ENCODE measurements around the gene FASTKD1. TPM values are rescaled to one million over a fixed set of nuclear protein-coding genes. Genes with fewer than 3 reads are reported as not detected.
A peak's percentile ranks its signal among the peaks of the same experiment; 100 is the strongest.
"Not testable (repeated sequence)": the region's sequence is repeated elsewhere in the genome, so short reads cannot be mapped to it uniquely, and the experiment has no call there.

The FASTKD1 gene, protein sequence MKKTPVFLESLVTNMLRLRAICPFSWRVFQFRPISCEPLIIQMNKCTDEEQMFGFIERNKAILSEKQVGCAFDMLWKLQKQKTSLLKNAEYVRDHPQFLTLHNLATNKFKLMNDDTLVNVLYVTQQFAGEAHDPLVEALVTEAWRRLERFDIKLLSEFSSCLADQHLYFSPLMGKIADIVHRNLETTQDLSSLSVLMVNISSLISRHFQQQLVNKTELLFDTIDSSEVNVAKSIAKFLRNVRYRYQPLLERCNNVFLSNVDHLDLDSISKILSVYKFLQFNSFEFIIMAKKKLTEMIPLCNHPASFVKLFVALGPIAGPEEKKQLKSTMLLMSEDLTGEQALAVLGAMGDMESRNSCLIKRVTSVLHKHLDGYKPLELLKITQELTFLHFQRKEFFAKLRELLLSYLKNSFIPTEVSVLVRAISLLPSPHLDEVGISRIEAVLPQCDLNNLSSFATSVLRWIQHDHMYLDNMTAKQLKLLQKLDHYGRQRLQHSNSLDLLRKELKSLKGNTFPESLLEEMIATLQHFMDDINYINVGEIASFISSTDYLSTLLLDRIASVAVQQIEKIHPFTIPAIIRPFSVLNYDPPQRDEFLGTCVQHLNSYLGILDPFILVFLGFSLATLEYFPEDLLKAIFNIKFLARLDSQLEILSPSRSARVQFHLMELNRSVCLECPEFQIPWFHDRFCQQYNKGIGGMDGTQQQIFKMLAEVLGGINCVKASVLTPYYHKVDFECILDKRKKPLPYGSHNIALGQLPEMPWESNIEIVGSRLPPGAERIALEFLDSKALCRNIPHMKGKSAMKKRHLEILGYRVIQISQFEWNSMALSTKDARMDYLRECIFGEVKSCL
- 30.0 TPM for polyA plus RNA-seq (ENCODE audit: insufficient read length)

DNA sequence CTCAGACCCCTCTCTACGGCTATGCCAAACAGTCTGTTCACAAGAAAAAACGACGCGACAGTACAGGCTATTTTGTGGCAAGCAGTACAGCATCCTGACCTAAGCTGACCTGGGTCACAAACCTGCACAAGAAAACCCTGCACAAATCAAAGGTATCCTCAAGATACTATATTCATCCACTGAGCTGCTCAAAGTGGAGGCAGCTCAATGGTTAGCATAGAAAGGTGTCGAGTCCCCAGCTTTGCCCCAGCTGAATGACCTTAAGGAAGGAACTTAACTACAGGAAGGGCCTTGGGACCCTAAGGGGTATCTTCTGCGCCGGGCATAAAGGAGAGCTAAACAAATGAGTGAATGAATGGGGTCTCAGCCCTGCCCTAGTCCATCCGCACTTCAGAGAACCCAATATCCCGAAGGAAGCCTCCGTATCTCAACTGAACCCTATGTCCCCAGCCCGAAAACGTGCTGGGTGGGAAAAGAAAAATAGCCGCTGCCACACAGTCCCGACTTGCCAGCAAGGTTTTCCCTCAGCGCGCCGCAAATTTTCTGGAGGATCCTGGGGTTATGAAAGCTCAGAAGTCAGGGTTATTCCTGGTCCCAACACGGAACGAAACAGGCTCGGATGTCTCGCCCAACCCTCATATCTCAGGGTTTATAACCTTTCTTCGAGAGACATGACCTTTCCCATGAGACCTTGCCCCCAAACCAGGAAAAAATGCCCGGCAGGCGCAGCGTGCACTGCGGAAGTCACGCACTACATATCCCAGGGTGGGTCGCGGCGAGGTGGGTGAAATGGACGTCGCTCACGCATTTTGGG, at the start of gene FASTKD1:
TSS of gene FASTKD1 (minus strand) at position 706 of the 814 bp plus-strand sequence. CDS start 1,836 bp downstream, outside the sequence.
- peak; percentile 81 for DNase-seq (ENCODE audit: low read depth)

DNA sequence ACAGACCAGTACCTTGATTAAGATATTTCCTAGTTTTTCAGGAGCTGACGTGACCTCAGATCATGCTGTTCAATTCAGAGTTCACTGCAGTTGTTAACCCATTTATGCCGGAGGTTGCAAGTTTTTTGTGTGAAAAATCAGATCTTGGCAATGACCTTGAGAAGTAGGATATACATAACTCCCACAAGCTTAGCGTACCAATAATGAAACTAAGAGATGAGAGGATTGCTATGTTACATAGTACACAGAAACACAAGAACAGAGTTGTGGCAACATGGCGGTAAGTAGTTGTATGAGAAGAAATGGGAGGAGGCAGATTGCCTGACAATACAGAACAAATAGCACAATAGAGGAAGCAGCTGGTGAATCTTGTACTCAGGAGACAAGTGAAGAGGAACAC, 49.6 kb upstream of the FASTKD1 start:
- DNase-seq (ENCODE audit: low read depth), result no peak

DNA sequence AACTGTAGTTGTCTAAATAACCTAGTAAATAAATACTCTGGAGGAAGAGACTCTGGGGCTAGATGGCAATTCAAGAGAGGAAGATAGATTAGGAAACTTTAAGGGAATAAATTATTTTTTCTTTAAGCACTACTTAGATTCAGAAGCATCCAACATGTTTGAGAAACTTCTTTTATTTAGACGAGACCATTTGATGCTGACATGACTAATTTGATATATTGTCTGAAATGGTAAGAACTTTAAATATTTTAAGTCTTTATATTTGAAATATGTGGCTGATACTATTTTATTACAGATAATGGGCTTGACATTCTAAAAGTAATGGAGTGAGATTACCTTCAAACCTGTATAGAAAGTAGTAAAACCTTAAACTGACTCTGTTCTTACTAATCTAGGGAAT, 46.8 kb upstream of the FASTKD1 start:
- DNase-seq (ENCODE audit: low read depth), result no peak

DNA sequence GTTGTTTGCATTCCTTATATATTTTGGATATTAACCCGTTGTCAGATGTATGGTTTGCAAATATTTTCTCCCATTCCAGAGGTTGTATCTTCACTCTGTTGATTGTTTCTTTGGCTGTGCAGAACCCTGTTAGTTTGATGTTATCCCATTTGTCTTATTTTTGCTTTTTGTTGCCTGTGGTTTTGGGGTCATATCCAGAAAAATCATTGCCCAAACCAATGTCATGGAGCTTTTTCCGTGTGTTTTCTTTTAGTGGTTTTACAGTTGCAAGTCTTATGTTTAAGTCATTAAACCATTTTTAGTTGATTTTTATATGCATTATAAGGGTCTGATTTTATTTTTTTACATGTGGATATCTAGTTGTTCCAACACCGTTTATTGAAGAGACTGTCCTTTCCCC, 46.3 kb upstream of the FASTKD1 start:
- no peak for DNase-seq (ENCODE audit: low read depth)

DNA sequence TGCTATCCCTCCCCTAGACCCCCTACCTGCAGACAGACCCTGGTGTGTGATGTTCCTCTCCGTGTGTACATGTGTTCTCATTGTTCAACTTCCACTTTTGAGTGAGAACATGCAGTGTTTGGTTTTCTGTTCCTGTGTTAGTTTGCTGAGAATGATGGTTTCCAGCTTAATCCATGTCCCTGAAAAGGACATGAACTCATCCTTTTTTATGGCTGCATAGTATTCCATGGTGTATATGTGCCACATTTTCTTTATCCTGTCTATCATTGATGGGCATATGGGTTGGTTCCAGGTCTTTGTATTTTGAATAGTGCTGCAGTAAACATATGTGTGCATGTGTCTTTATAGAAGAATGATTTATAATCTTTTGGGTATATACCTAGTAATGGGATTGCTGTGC, 42.3 kb upstream of the FASTKD1 start:
- not testable (repeated sequence) for DNase-seq (ENCODE audit: low read depth)

DNA sequence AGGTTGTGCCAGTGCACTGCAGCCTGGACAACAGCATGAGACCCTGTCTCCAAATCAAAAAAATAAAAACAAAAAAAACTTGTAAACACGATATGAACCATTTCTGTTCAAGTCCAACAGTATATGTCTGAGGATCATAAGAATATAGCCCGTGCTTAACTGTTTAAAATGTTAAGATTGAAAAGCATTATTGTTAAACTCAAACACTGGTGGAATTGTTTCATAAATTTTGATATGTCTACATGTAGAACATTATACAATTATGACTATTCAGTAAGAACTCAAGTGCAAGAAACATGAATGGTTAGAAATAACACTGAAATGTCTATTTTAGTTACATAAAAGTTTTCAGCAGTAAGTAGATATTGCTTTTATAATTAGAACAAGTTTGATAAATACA, 40.2 kb upstream of the FASTKD1 start:
- no peak for DNase-seq (ENCODE audit: low read depth)

DNA sequence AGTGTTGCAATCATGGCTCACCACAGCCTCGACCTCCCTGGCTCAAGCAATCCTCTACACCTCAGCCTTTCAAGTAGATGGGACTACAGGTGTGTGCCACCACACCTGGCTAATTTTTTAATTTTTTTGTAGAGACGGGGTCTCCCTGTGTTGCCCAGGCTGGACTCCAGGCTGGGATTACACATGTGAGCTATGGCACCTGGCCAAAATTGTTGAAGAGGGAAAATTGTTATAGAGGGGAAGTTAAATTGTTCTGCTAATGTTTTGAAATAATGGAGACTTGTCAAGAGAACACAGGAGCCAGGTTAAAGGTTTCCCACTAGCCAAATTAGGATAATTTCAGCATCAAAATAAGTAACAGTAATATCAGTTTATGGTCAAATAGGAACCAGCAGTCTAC, 35.6 kb upstream of the FASTKD1 start:
- no peak for DNase-seq (ENCODE audit: low read depth)

DNA sequence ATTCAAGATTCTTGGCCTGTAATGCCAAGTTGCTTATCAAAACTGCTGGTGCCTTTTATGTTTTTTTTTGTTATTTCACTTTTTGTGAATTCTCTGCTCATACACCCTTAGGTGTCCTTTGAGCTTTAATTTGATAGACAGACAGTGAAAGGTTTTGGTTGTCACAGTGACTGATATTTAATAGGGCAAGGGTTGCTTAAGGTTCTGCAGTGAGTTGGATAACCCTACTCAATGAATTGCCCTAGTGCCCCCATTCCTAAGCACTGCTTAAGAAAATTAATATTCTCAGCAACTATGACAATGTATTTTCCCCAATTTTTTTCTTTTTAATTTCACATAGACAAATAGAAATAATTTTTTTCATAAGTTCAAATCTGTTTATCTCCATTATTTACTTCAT, 25.9 kb upstream of the FASTKD1 start:
- DNase-seq (ENCODE audit: low read depth), result no peak

DNA sequence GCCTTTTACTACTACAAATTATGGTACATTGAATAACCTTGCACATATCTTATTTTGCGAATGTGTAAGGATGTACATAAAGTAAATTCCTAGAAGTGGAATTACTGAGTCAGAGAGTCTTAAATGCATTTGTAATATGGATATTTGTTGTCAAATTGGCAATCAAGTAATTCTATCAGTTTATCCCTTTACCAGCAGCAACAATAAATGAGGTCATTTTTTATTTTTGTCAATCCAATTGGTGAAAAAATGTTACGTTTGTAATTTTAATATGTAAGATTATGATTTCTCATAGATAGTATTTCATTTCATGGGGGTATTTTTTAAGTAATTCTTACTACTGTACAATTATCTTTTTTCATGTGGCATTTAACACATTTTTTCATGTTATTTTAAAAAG, 25.3 kb upstream of the FASTKD1 start:
- no peak for DNase-seq (ENCODE audit: low read depth)

DNA sequence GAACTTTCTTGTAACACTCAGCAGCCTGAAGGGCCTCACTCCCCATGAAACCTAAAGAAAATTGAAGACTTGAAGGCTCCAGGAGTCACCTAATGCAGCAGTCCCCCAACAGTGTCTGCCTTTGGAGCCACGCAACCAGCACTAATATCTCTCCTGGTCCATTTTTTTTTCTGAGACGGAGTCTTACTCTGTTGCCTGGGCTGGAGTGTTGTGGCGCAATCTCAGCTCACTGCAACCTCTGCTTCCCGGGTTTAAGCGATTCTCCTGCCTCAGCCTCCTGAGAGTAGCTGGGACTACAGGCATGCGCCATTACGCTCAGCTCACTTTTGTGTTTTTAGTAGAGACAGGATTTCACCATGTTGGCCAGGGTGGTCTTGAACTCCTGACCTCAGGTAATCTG, 22.9 kb upstream of the FASTKD1 start:
- not testable (repeated sequence) for DNase-seq (ENCODE audit: low read depth)

DNA sequence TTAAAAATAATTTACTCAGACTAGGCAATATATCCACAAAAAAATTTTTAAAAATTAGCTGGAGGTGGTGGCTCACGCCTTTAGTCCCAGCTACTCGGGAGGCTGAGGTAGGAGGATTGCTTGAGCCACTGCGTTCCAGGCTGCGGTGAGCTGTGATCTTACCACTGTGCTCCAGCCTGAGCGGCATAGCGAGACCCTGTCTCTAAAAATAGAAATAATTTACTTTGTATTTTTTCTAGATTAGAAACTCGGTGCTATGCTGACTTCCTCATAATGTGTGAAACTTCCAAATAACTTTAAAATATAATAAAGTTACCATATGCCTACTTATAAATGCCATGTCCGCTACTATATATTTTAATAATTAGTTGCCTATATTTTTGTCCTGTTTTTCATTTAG, 17.1 kb upstream of the FASTKD1 start:
- DNase-seq (ENCODE audit: low read depth), result no peak

DNA sequence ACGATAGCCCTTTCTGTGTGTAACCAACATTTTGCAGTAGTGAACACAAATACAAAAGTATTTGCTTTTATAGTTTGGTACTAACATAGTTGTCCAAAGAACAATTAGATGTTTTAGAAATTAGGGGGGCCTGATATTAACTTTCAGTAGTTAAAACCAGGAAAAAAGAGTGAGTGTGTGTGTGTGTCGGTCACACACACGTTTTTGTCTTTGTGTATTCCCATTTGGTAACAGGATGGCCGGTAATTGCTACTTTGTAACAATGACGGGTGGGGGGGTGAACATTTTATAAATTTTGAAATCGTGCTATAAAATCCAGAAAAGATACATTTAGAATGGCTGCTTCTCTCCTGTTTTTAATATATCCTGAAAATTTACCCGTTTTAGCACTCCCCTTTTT, 12.0 kb upstream of the FASTKD1 start:
- DNase-seq (ENCODE audit: low read depth), result no peak

DNA sequence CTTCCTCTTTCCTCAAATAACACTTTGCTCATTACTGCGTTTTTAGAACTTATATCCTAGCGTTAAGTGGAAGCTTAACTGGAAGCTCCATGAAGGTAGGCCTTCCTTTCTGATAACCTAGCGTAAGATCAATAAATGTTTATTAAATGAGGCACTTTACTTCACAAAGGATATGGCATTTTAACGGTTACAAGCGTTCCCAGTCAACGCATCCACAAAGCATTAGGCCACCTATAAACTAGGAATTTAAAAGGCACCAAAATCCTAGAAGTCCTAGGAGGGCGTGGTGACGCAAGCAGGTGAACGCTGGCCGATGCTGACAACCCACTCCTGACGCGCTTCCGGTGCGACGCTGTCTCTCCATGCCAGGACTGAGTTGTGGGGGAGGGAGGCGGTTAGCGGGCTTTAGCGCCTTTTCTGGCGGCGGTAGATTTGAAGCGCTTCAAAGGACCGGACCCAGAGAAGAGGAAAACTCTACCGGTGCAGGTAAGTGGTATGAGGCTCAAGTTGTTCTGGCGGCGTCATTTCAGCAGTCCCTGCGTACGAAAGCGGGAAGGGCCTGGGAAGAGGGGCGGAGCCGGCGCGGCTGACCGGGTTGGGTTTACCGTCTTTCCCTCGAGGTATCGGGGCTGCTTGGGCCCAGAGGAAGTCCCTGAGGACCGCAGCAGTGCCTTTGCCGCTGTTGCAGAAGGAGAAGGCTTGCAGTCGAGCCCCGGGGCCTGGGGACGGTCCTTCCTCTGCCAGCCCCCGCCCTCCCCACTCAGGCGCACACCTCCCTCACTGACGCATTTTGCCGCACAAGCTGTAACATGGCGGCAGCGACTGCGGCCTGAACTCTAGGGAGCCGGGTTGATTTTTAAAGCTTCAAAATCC, 10.6 kb upstream of the FASTKD1 start, which contains the start of gene PPIG:
TSS of gene PPIG (plus strand) at position 347 of the 873 bp plus-strand sequence. CDS start 19,691 bp downstream, outside the sequence.
- peak; percentile 80 for DNase-seq (ENCODE audit: low read depth)

DNA sequence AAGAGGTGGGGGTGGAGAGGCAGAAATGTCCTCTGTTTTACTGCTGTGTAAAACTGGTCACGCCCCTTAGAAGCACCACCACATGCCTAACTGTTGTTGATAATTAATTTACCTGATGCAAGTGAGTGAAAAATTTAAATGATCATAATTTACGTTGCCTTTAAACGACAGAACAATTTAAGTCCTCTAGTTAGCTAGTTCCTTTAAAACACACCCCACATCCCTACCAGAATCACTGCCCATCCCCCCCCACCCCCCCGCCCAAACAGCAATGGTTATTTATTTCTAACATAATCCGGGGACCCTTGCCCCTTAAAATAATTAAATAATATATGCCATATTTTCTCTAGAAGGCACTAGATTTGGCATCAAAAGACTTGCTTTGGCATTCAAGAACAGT, 9.9 kb upstream of the FASTKD1 start:
- DNase-seq (ENCODE audit: low read depth), result no peak

DNA sequence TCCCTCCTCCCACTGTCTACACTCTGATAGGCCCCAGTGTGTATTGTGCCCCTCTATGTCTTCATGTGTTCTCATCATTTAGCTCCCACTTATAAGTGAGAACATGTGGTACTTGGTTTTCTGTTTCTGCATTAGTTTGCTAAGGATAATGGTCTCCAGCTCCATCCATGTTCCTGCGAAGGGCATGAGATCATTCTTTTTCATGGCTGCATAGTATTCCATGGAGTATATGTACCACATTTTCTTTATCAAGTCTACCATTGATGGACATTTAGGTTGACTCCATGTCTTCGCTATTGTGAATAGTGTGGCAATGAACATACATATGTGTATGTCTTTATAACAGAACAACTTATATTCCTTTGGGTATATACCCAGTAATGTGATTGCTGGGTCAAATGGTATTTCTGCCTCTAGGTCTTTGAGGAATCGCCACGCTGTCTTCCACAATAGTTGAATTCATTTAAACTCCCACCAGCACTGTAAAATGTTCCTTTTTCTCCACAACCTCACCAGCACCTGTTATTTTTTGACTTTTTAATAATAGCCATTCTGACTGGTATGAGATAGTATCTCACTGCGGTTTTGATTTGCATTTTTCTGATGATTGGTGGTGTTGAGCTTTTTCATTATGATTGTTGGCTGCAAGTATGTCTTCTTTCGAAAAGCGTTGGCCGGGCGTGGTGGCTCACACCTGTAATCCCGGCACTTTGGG, 9.0 kb upstream of the FASTKD1 start:
- DNase-seq (ENCODE audit: low read depth), result not testable (repeated sequence)

DNA sequence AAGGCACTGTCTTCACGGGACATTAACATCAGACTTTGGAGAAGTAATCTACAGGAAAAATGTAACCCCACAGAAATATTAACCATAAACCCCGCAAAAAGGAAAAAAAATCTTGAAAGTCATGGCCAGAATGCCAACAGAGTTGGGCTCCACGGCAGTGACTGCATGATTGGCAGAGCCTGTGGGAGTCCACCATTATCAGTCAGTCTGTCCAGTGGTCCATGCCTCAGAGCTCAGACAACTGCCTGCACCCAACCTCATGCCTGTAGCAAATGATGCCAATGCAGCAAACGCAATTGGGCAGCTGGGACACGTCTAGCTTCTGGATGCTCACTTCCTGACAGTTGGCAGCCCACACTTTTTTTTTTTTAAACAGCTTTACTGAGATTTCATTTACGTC, 5.4 kb upstream of the FASTKD1 start:
- no peak for DNase-seq (ENCODE audit: low read depth)

DNA sequence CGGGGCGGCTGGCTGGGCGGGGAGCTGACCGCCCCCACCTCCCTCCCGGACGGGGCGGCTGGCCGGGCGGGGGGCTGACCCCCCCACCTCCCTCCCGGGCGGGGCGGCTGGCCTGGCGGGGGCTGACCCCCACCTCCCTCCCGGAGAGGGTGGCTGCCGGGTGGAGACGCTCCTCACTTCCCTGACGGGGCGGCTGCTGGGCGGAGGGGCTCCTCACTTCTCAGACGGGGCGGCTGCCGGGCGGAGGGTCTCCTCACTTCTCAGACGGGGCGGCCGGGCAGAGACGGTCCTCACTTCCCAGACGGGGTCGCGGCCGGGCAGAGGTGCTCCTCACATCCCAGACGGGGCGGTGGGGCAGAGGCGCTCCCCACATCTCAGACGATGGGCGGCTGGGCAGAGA, 1.6 kb upstream of the FASTKD1 start:
- not testable (repeated sequence) for DNase-seq (ENCODE audit: low read depth)

DNA sequence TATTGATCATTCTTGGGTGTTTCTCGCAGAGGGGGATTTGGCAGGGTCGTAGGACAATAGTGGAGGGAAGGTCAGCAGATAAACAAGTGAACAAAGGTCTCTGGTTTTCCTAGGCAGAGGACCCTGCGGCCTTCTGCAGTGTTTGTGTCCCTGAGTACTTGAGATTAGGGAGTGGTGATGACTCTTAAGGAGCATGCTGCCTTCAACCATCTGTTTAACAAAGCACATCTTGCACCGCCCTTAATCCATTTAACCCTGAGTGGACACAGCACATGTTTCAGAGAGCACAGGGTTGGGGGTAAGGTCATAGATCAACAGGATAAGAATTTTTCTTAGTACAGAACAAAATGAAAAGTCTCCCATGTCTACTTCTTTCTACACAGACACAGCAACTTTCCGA, 874 bp upstream of the FASTKD1 start:
- not testable (repeated sequence) for DNase-seq (ENCODE audit: low read depth)

DNA sequence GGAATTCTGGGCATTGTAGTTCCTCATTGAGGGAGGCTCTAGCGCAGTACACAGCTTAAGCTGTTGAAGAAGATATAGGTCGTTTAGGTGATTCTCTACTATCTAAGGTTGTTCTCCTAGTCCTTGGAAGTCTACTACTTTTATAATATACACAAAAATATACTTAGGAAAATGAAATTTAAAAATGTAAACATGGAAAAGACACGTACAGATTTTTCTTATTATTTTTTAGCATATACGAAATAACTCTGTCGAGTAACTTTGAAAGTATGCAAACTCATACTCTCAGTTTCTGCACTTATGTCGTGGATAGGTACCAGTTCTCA, 272 bp upstream of the FASTKD1 start:
- DNase-seq (ENCODE audit: low read depth), result no peak

DNA sequence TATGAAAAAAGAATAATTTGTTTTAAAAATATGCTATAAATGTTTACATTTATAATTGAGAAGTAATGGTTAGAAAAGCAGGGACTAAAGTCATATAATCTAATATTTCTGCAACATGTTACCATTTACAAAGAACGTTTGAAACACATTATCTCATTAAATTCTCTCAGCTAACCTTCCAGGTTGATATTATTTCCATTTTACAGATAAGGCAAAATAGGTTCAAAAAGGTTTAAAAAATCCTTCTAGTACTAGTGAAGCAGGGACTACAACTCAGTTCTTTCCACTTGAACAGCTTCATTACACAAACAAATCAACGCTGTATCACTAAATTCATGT, 875 bp downstream of the FASTKD1 start:
- no peak for DNase-seq (ENCODE audit: low read depth)
